NCI-H2227 treated with DMSO at 0.1 percent for 48 hours (cell line): ENCODE results near the gene TFAP2E.

Source experiments
- DNase-seq: peaks from one replicate; lab custom pipeline; 2025; lab: John Stamatoyannopoulos, UW

Gene TFAP2E

GRCh38 chr1:35595684-35596083, 22.6 kb downstream of the TFAP2E start:
- DNase-seq, result no peak

GRCh38 chr1:35597870-35598269, 24.8 kb downstream of the TFAP2E start:
- no peak for DNase-seq

- no peak for DNase-seq
These were observed 25.8 kb downstream of the TFAP2E start for GRCh38 chr1:35598895-35599294.

GRCh38 chr1:35599411-35599810, 26.3 kb downstream of the TFAP2E start:
- no peak for DNase-seq

GRCh38 chr1:35600593-35600992, 27.5 kb downstream of the TFAP2E start:
- DNase-seq, result no peak

GRCh38 chr1:35603468-35603867, 30.4 kb downstream of the TFAP2E start:
- no peak for DNase-seq

- no peak for DNase-seq
These were observed 30.8 kb downstream of the TFAP2E start for GRCh38 chr1:35603941-35604340.

- DNase-seq, result no peak
These were observed 32.2 kb downstream of the TFAP2E start for GRCh38 chr1:35605071-35605866.

- DNase-seq, result no peak
These were observed 32.7 kb downstream of the TFAP2E start for GRCh38 chr1:35605867-35606182.

- DNase-seq, result no peak
These were observed 38.5 kb downstream of the TFAP2E start for GRCh38 chr1:35611655-35612054.

GRCh38 chr1:35615440-35615839, 42.3 kb downstream of the TFAP2E start:
- DNase-seq, result peak; percentile 20

GRCh38 chr1:35619237-35620121, 46.4 kb downstream of the TFAP2E start:
- no peak for DNase-seq

GRCh38 chr1:35622510-35623178, 49.5 kb downstream of the TFAP2E start:
- DNase-seq, result no peak

GRCh38 chr1:35623832-35624231, 50.7 kb downstream of the TFAP2E start:
- DNase-seq, result no peak

- DNase-seq, result no peak
These were observed 55.9 kb downstream of the TFAP2E start for GRCh38 chr1:35629051-35629450.

GRCh38 chr1:35631396-35631795, 58.3 kb downstream of the TFAP2E start:
- no peak for DNase-seq

- no peak for DNase-seq
These were observed 60.4 kb downstream of the TFAP2E start for GRCh38 chr1:35633547-35633946.

GRCh38 chr1:35637401-35637809, 64.3 kb downstream of the TFAP2E start:
- DNase-seq, result no peak

GRCh38 chr1:35640380-35641232, 67.5 kb downstream of the TFAP2E start:
- DNase-seq, result no peak

GRCh38 chr1:35641233-35641866, 68.2 kb downstream of the TFAP2E start, which contains the start of gene PSMB2:
Gene PSMB2 (minus strand): TSS chr1:35641526. CDS start chr1:35641432, 94 bp downstream.
- peak; percentile 96 for DNase-seq

- peak; percentile 43 for DNase-seq
These were observed 69.4 kb downstream of the TFAP2E start for GRCh38 chr1:35642471-35642955.
